Measurements from ENCODE around the gene RFX5. TPM values are rescaled to one million over a fixed set of nuclear protein-coding genes. Genes with fewer than 3 reads are reported as not detected.

The RFX5 gene
- total and polyA plus RNA-seq, 2 of the 13 experiments (the other 11 are each of a cell fraction or from before 2014, with no cell fraction given), result 17.9 to 36.2 TPM

- TF ChIP-seq HMGXB3 (CRISPR knock-in tag; IDR thresholded peaks at IDR 0.05; ENCODE audit: borderline replicate concordance), result no peak
- no peak for TF ChIP-seq TAF15 (IDR thresholded peaks at IDR 0.05; ENCODE audit: low read depth, low read length, poor library complexity, severe bottlenecking)
- peak; percentile 28; the same call in 1 of the 2 replicates for TF ChIP-seq RXRB (CRISPR knock-in tag; IDR thresholded peaks at IDR 0.05; ENCODE audit: borderline replicate concordance)
- TF ChIP-seq ZNF335 (CRISPR knock-in tag; IDR thresholded peaks at IDR 0.05), result peak; percentile 90
- TF ChIP-seq GMEB2 (CRISPR knock-in tag; IDR thresholded peaks at IDR 0.05; ENCODE audit: low read depth), result no peak
- no peak for TF ChIP-seq ZBTB21 (CRISPR knock-in tag; IDR thresholded peaks at IDR 0.05)
- TF ChIP-seq ADNP (CRISPR knock-in tag; IDR thresholded peaks at IDR 0.05), result no peak
- no peak for TF ChIP-seq ZNF562 (CRISPR knock-in tag; IDR thresholded peaks at IDR 0.05; ENCODE audit: borderline replicate concordance)
- no peak for TF ChIP-seq ZNF567 (CRISPR knock-in tag; IDR thresholded peaks at IDR 0.05; ENCODE audit: borderline replicate concordance)
- TF ChIP-seq RBFOX2 (IDR thresholded peaks at IDR 0.05; ENCODE audit: low read depth, low read length), result 0 out of 2 replicates have a peak, but pooled peaks have one; percentile 10
- no peak for TF ChIP-seq DDIT3 (CRISPR knock-in tag; IDR thresholded peaks at IDR 0.05)
- TF ChIP-seq ZNF770 (CRISPR knock-in tag; IDR thresholded peaks at IDR 0.05), result no peak
- no peak for TF ChIP-seq CENPT (CRISPR knock-in tag; IDR thresholded peaks at IDR 0.05; ENCODE audit: low read depth)
- TF ChIP-seq ZNF432 (CRISPR knock-in tag; IDR thresholded peaks at IDR 0.05; ENCODE audit: borderline replicate concordance), result no peak
- 0 out of 2 replicates have a peak, but pooled peaks have one; percentile 27 for TF ChIP-seq GATAD1 (CRISPR knock-in tag; IDR thresholded peaks at IDR 0.05)
- TF ChIP-seq MYNN (CRISPR knock-in tag; IDR thresholded peaks at IDR 0.05; ENCODE audit: low read depth), result no peak
- TF ChIP-seq ZBTB25 (CRISPR knock-in tag; IDR thresholded peaks at IDR 0.05), result 0 out of 2 replicates have a peak, but pooled peaks have one; percentile 50
- no peak for TF ChIP-seq SIX1 (CRISPR knock-in tag; IDR thresholded peaks at IDR 0.05; ENCODE audit: borderline replicate concordance)
These were observed 5.9 kb downstream of the RFX5 start (continued) for GRCh38 chr1:151340870-151341754.

All from HepG2 (cell line).